HG02943 (cell line): ENCODE data around the gene MVP.
"Not testable (repeated sequence)": the region's sequence is repeated elsewhere in the genome, so short reads cannot be mapped to it uniquely, and the experiment has no call there.

Experiments used
- ATAC-seq: cut with Tn5 transposase; IDR thresholded peaks from one replicate; pipeline ENCODE4 v1.9.1; 2021; ENCODE audit warnings: mild to moderate bottlenecking, low read depth, moderate library complexity; ENCODE audit not compliant: unreplicated experiment

MVP gene

GRCh38 chr16:29814592-29814991 lies 5.7 kb upstream of the MVP start:
- no peak for ATAC-seq

- no peak for ATAC-seq
Measured at GRCh38 chr16:29815032-29815721, 5.1 kb upstream of the MVP start.

- ATAC-seq = peak; percentile 66
Measured at GRCh38 chr16:29815793-29816693, 4.2 kb upstream of the MVP start, which contains the start of gene PAGR1. Gene PAGR1 (plus strand): TSS chr16:29816152. CDS start chr16:29816526, 374 bp downstream.

GRCh38 chr16:29816694-29817441 lies 3.4 kb upstream of the MVP start:
- no peak for ATAC-seq

GRCh38 chr16:29818082-29818481 lies 2.2 kb upstream of the MVP start:
- ATAC-seq = no peak

- no peak for ATAC-seq
Measured at GRCh38 chr16:29819506-29819905, 756 bp upstream of the MVP start.

- ATAC-seq = no peak
Measured at GRCh38 chr16:29820730-29821642, 724 bp downstream of the MVP start.

- no peak for ATAC-seq
Measured at GRCh38 chr16:29821643-29822115, 1.4 kb downstream of the MVP start.

- no peak for ATAC-seq
Measured at GRCh38 chr16:29824589-29825144, 4.4 kb downstream of the MVP start.

GRCh38 chr16:29825145-29826044 lies 5.1 kb downstream of the MVP start:
- ATAC-seq = no peak

GRCh38 chr16:29826342-29826695 lies 6.1 kb downstream of the MVP start:
- no peak for ATAC-seq

GRCh38 chr16:29830774-29831173 lies 10.5 kb downstream of the MVP start:
- no peak for ATAC-seq

GRCh38 chr16:29831490-29831889 lies 11.2 kb downstream of the MVP start:
- no peak for ATAC-seq

GRCh38 chr16:29833219-29833618 lies 13.0 kb downstream of the MVP start:
- not testable (repeated sequence) for ATAC-seq

- no peak for ATAC-seq
Measured at GRCh38 chr16:29834079-29834478, 13.8 kb downstream of the MVP start.

GRCh38 chr16:29835926-29836325 lies 15.7 kb downstream of the MVP start:
- ATAC-seq = no peak

- ATAC-seq = no peak
Measured at GRCh38 chr16:29836623-29837022, 16.4 kb downstream of the MVP start.

- ATAC-seq = no peak
Measured at GRCh38 chr16:29837841-29838240, 17.6 kb downstream of the MVP start.

- ATAC-seq = no peak
Measured at GRCh38 chr16:29839822-29840221, 19.6 kb downstream of the MVP start.
